Right ventricle myocardium superior (tissue), 1 donor: ENCODE results near the gene CERT1. TPM values are rescaled to one million over a fixed set of nuclear protein-coding genes. Genes with fewer than 3 reads are reported as not detected.
"Not testable (repeated sequence)": the region's sequence is repeated elsewhere in the genome, so short reads cannot be mapped to it uniquely, and the experiment has no call there.

Experiments
- ATAC-seq: fragments of 200-7000 bp; cut with Tn5 transposase; one replicate; pipeline ENCODE4 v1.9.1; 2020; ENCODE audit warnings: mild to moderate bottlenecking; ENCODE audit not compliant: poor library complexity
- DNase-seq: peaks from one replicate; pipeline ENCODE4 v3.0.0-alpha.2; 2020
- intact Hi-C: fragments of 100-400 bp; cut with DNase I; formaldehyde crosslinking; loops from one replicate; pipeline ENCODE4 v1.11.2; 2022
- long read RNA-seq: library from polyadenylated mRNA; unstranded; transcript quantifications from one replicate; pipeline ENCODE4 v2.0.0, GENCODE V29; 2021
- total RNA-seq: library from RNA; stranded (reverse); fragmentation: NEBNext Ultra II Directional; extraction: Animal tissue kit (Norgen Biotek cat#: 25700); gene quantifications from one replicate; pipeline ENCODE4 v1.2.1, GENCODE V29; 2021
- donor health status: DM: no; HTN: yes; CAD: no; lungs with severe emphysema.

The CERT1 gene
- 32.1 TPM for total RNA-seq
- long read RNA-seq, full-length matches to known transcripts, result 12 of 18 reads
- long read RNA-seq, partial matches to known transcripts, result 2 of 18 reads
- long read RNA-seq, other reads (novel, unspliced or antisense), result 4 of 18 reads

- intact Hi-C loops, result loop anchor here (10.0 kb wide), 1 partner anchor 53 kb away; no protein-coding TSS in a partner anchor
- peak; percentile 96 for ATAC-seq
- peak; percentile 98 for DNase-seq
Measured at GRCh38 chr5:75511435-75512382, at the start of gene CERT1, which contains the start of gene POLK. CERT1 (minus strand) TSS chr5:75511629; CDS start chr5:75511207, 422 bp downstream. POLK (plus strand) TSS chr5:75511891.

GRCh38 chr5:75560655-75561054 is 49.2 kb upstream of the CERT1 start:
- ATAC-seq, DNase-seq: not testable (repeated sequence)
- intact Hi-C loops, result loop anchor here (10.0 kb wide), 1 partner anchor 46 kb away; the partner anchor contains the start of genes CERT1 and POLK

GRCh38 chr5:75558981-75559632 is 47.7 kb upstream of the CERT1 start:
- ATAC-seq (peak; percentile 29), DNase-seq (no peak)
- intact Hi-C loops, result no loop called here

- no peak for ATAC-seq
- intact Hi-C loops, result no loop called here
- DNase-seq, result no peak
Measured at GRCh38 chr5:75558221-75558620, 46.8 kb upstream of the CERT1 start.

GRCh38 chr5:75553358-75553757 is 41.9 kb upstream of the CERT1 start:
- no peak for DNase-seq
- no peak for ATAC-seq
- intact Hi-C loops, result no loop called here

- intact Hi-C loops, result no loop called here
- no peak for DNase-seq
- ATAC-seq, result no peak
Measured at GRCh38 chr5:75552764-75553163, 41.3 kb upstream of the CERT1 start.

- ATAC-seq (no peak), DNase-seq (no peak)
- intact Hi-C loops, result no loop called here
Measured at GRCh38 chr5:75551471-75551870, 40.0 kb upstream of the CERT1 start.

GRCh38 chr5:75550597-75550996 is 39.2 kb upstream of the CERT1 start:
- intact Hi-C loops, result no loop called here
- no peak for ATAC-seq
- no peak for DNase-seq

GRCh38 chr5:75547812-75548211 is 36.4 kb upstream of the CERT1 start:
- intact Hi-C loops, result no loop called here
- ATAC-seq (no peak), DNase-seq (no peak)

GRCh38 chr5:75546830-75547229 is 35.4 kb upstream of the CERT1 start:
- no peak for ATAC-seq
- intact Hi-C loops, result no loop called here
- no peak for DNase-seq

GRCh38 chr5:75545131-75545530 is 33.7 kb upstream of the CERT1 start:
- DNase-seq, result no peak
- intact Hi-C loops, result no loop called here
- no peak for ATAC-seq

GRCh38 chr5:75538211-75538610 is 26.8 kb upstream of the CERT1 start:
- DNase-seq (no peak), ATAC-seq (no peak)
- intact Hi-C loops, result no loop called here

GRCh38 chr5:75536694-75537360 is 25.4 kb upstream of the CERT1 start:
- peak; percentile 15 for ATAC-seq
- intact Hi-C loops, result no loop called here
- peak; percentile 50 for DNase-seq

GRCh38 chr5:75536147-75536546 is 24.7 kb upstream of the CERT1 start:
- intact Hi-C loops, result no loop called here
- no peak for DNase-seq
- ATAC-seq, result no peak

- DNase-seq (no peak), ATAC-seq (no peak)
- intact Hi-C loops, result no loop called here
Measured at GRCh38 chr5:75534734-75535133, 23.3 kb upstream of the CERT1 start.

GRCh38 chr5:75533716-75534115 is 22.3 kb upstream of the CERT1 start:
- ATAC-seq, intact Hi-C loops, DNase-seq: not testable (repeated sequence)

GRCh38 chr5:75532190-75532589 is 20.8 kb upstream of the CERT1 start:
- ATAC-seq, result no peak
- intact Hi-C loops, result no loop called here
- no peak for DNase-seq

- ATAC-seq, result no peak
- intact Hi-C loops, result no loop called here
- no peak for DNase-seq
Measured at GRCh38 chr5:75529185-75529584, 17.8 kb upstream of the CERT1 start.

- DNase-seq, result no peak
- ATAC-seq, result no peak
- intact Hi-C loops, result no loop called here
Measured at GRCh38 chr5:75526070-75526469, 14.6 kb upstream of the CERT1 start.
